IMR-90 (cell line): Measurements from ENCODE around the gene CAPS.

Experiments used
- MXI1 ChIP-seq: IDR thresholded peaks from 2 replicates; pipeline ENCODE4 v1.6.1; 2012; ENCODE audit warnings: low read depth, mild to moderate bottlenecking, low read length, moderate library complexity, borderline replicate concordance
- RFX5 ChIP-seq: IDR thresholded peaks from 2 replicates; pipeline ENCODE4 v1.8.0; 2012; ENCODE audit warnings: low read depth, mild to moderate bottlenecking, low read length, moderate library complexity
- SMC3 ChIP-seq: fragments of 150-350 bp; IDR thresholded peaks from 2 replicates; pipeline ENCODE4 v1.6.1; 2016; ENCODE audit warnings: low read depth, mild to moderate bottlenecking, antibody characterized with exemption, low read length, moderate library complexity
- TF ChIP-seq, protein P1 (sequence below): conservative IDR thresholded peaks from 2 replicates; pipeline ENCODE4 v1.5.1; 2012; ENCODE audit warnings: mild to moderate bottlenecking, low read depth, low read length, improper control_type of control experiment

DNA sequence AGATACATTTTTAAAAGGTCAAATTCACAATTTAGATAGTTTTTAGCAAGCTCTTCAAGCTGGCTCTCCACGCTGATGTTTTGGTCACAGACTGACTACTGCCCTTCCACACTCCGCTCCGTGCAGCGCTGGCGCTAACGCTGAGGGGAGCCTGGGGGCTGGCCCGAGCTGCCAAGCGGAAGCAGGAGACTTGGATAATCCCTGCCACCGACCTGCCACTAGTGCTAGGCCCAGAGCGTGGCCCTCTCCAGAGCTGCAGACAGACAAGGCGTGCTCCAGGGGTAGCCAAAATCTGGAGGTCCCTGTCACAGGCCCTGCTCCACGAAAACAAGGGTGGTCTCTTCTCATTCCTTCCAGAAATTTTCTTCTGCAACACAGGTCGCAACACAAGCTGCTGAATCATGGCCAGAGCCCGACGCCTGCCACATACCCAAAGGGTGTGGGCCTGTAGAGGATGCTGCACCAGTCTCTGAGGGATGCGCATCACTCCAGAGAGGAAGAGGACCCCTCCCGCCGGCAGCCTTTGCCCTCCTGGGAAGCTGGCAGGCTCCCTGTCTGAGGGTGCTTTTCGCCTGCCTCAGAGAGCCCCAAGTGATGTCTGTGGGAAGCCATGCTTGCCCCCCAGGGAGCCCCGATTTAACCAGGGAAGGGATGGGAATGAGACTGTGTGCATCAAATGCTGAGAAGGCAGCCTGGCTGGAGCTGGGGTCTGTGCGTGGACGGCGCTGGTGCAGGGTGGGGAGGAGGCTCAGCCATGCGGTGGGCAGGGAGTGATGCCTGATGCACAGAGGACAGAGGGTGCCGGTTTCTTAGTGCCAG, 21.6 kb downstream of the CAPS start:
- TF ChIP-seq, protein P1, sequence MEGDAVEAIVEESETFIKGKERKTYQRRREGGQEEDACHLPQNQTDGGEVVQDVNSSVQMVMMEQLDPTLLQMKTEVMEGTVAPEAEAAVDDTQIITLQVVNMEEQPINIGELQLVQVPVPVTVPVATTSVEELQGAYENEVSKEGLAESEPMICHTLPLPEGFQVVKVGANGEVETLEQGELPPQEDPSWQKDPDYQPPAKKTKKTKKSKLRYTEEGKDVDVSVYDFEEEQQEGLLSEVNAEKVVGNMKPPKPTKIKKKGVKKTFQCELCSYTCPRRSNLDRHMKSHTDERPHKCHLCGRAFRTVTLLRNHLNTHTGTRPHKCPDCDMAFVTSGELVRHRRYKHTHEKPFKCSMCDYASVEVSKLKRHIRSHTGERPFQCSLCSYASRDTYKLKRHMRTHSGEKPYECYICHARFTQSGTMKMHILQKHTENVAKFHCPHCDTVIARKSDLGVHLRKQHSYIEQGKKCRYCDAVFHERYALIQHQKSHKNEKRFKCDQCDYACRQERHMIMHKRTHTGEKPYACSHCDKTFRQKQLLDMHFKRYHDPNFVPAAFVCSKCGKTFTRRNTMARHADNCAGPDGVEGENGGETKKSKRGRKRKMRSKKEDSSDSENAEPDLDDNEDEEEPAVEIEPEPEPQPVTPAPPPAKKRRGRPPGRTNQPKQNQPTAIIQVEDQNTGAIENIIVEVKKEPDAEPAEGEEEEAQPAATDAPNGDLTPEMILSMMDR = no peak
- no peak for TF ChIP-seq SMC3
- no peak for TF ChIP-seq RFX5
- TF ChIP-seq MXI1 = no peak
